ENCODE results near the gene BTBD2. TPM values are rescaled to one million over a fixed set of nuclear protein-coding genes. Genes with fewer than 3 reads are reported as not detected.

Gene BTBD2
- total RNA-seq, 2 donors from 2014 or later: 42.3 to 44.8 TPM

GRCh38 chr19:2062389-2062729 is 46.8 kb upstream of the BTBD2 start:
- DNase-seq (no peak), ATAC-seq (no peak)
- Histone ChIP-seq H3K36me3 (replicated peaks in 1 of 2; ENCODE audit: insufficient read depth in 1 of 2, low read depth in 2 of 2) (no peaks in the 10 kb centered on the region), H3K27me3 (no peaks in the 10 kb centered on the region), H3K9me3 (no peaks in the 10 kb centered on the region), H3K4me3 (no peak overlapping the region), H3K27ac (peak overlapping the region; percentile 12 to 100 (median 96)), H3K4me1 (peaks cover 44% of the 10 kb centered on the region)
- intact Hi-C loops (cut with DNase I): no loop called here
- no peak for TF ChIP-seq CTCF (IDR thresholded peaks at IDR 0.05)
- TF ChIP-seq POLR2A (IDR thresholded peaks at IDR 0.05): no peak
- WGBS, 2 donors: 70 to 96% methylated on average over 5 to 9 of the region's 10 CpGs

- TF ChIP-seq CTCF (IDR thresholded peaks at IDR 0.05) (no peak), POLR2A (IDR thresholded peaks at IDR 0.05) (peak in 2 of 3 donors; percentile 72 to 75)
- ATAC-seq (peak; percentile 90), DNase-seq (peak; percentile 100)
- Histone ChIP-seq H3K27ac (peak overlapping the region; percentile 96 to 100 (median 98)), H3K36me3 (replicated peaks in 1 of 2; ENCODE audit: insufficient read depth in 1 of 2, low read depth in 2 of 2) (no peaks in the 10 kb centered on the region), H3K4me1 (peaks cover 50% of the 10 kb centered on the region), H3K9me3 (no peaks in the 10 kb centered on the region), H3K4me3 (peak overlapping the region; percentile 24 to 29), H3K27me3 (no peaks in the 10 kb centered on the region)
- 0 to 1% methylated on average over 1 to 41 of the region's 50 CpGs for WGBS, 2 donors
- intact Hi-C loops (cut with DNase I): no loop called here
Observed at GRCh38 chr19:2061495-2062388, 46.2 kb upstream of the BTBD2 start.

GRCh38 chr19:2060884-2061494 is 45.5 kb upstream of the BTBD2 start:
- peak in 3 of 4 donors; percentile 66 to 75 (median 73) for DNase-seq
- Histone ChIP-seq H3K27me3 (no peaks in the 10 kb centered on the region), H3K4me1 (peaks cover 54% of the 10 kb centered on the region), H3K36me3 (replicated peaks in 1 of 2; ENCODE audit: insufficient read depth in 1 of 2, low read depth in 2 of 2) (no peaks in the 10 kb centered on the region), H3K9me3 (no peaks in the 10 kb centered on the region), H3K4me3 (peak overlapping the region; percentile 24 to 29), H3K27ac (peak overlapping the region; percentile 96 to 100 (median 98))
- intact Hi-C loops (cut with DNase I): no loop called here
- ATAC-seq: peak; percentile 58
- no peak for TF ChIP-seq CTCF (IDR thresholded peaks at IDR 0.05)
- TF ChIP-seq POLR2A (IDR thresholded peaks at IDR 0.05): peak; percentile 59 to 82 (median 72)
- 0% methylated on average over 4 to 49 of the region's 55 CpGs for WGBS, 2 donors

GRCh38 chr19:2059422-2060201 is 44.1 kb upstream of the BTBD2 start:
- intact Hi-C loops (cut with DNase I): no loop called here
- H3K4me3 ChIP-seq: no peak overlapping the region
- DNase-seq (peak; percentile 80 to 95 (median 88)), ATAC-seq (peak; percentile 40)
- peak overlapping the region; percentile 96 to 100 (median 98) for H3K27ac ChIP-seq
- H3K27me3 ChIP-seq: no peaks in the 10 kb centered on the region
- 27 to 40% methylated on average over 8 to 23 of the region's 24 CpGs for WGBS, 2 donors
- peaks cover 63% of the 10 kb centered on the region for H3K4me1 ChIP-seq
- TF ChIP-seq POLR2A (IDR thresholded peaks at IDR 0.05): peak; percentile 58 to 69 (median 62)
- TF ChIP-seq CTCF (IDR thresholded peaks at IDR 0.05): no peak
- no peaks in the 10 kb centered on the region for H3K9me3 ChIP-seq
- no peaks in the 10 kb centered on the region for H3K36me3 ChIP-seq (replicated peaks in 1 of 2; ENCODE audit: insufficient read depth in 1 of 2, low read depth in 2 of 2)
